HEK293T (cell line): Measurements from ENCODE around the gene RGP1.

Experiments used
- CTCF ChIA-PET: fragments of 350-600 bp; formaldehyde crosslinking; extraction: SDS; loops from one replicate; lab custom pipeline; 2021; ENCODE audit warnings: antibody characterized with exemption, inconsistent platforms; lab: Yijun Ruan, JAX
- POLR2A ChIA-PET: fragments of 350-600 bp; formaldehyde crosslinking; extraction: SDS; loops from one replicate; lab custom pipeline; 2020; ENCODE audit warnings: antibody characterized with exemption, inconsistent platforms; lab: Yijun Ruan, JAX
- DNase-seq: peaks from one replicate; pipeline ENCODE4 v3.0.0; 2012; ENCODE audit warnings: mixed read lengths; ENCODE audit errors: extremely low spot score
- ARNT ChIP-seq: fragments of 450-650 bp; IDR thresholded peaks from 2 replicates; pipeline ENCODE4 v1.6.1; 2017; ENCODE audit warnings: mild to moderate bottlenecking
- BHLHE40 ChIP-seq: fragments of 450-650 bp; IDR thresholded peaks from 2 replicates; pipeline ENCODE4 v1.6.1; 2016; ENCODE audit warnings: mild to moderate bottlenecking, moderate library complexity, borderline replicate concordance
- CTBP1 ChIP-seq: fragments of 450-650 bp; IDR thresholded peaks from 2 replicates; pipeline ENCODE4 v1.6.1; 2016; ENCODE audit warnings: borderline replicate concordance
- ELF4 ChIP-seq: fragments of 450-650 bp; IDR thresholded peaks from 2 replicates; pipeline ENCODE4 v1.6.1; 2017; ENCODE audit warnings: antibody characterized with exemption
- FOXA1 ChIP-seq: fragments of 450-650 bp; IDR thresholded peaks from 2 replicates; pipeline ENCODE4 v1.6.1; 2016; ENCODE audit warnings: mild to moderate bottlenecking
- FOXK2 ChIP-seq: fragments of 450-650 bp; IDR thresholded peaks from 2 replicates; pipeline ENCODE4 v1.6.1; 2016; ENCODE audit warnings: mild to moderate bottlenecking
- FOXM1 ChIP-seq: fragments of 450-650 bp; IDR thresholded peaks from 2 replicates; pipeline ENCODE4 v1.6.1; 2017; ENCODE audit warnings: mild to moderate bottlenecking, borderline replicate concordance
- HDGF ChIP-seq: fragments of 450-650 bp; IDR thresholded peaks from 2 replicates; pipeline ENCODE4 v1.6.1; 2017; ENCODE audit warnings: antibody characterized with exemption, borderline replicate concordance
- L3MBTL2 ChIP-seq: fragments of 450-650 bp; conservative IDR thresholded peaks from 2 replicates; pipeline ENCODE4 v1.6.1; 2016; ENCODE audit warnings: mild to moderate bottlenecking
- LEF1 ChIP-seq: fragments of 450-650 bp; IDR thresholded peaks from 2 replicates; pipeline ENCODE4 v1.6.1; 2017; ENCODE audit warnings: mild to moderate bottlenecking, borderline replicate concordance
- NFRKB ChIP-seq: fragments of 450-650 bp; IDR thresholded peaks from 2 replicates; pipeline ENCODE4 v1.6.1; 2016; ENCODE audit warnings: mild to moderate bottlenecking, moderate library complexity
- PKNOX1 ChIP-seq: fragments of 450-650 bp; IDR thresholded peaks from 2 replicates; pipeline ENCODE4 v1.6.1; 2016
- SP1 ChIP-seq: fragments of 450-650 bp; IDR thresholded peaks from 2 replicates; pipeline ENCODE4 v1.6.1; 2017
- SUZ12 ChIP-seq: fragments of 450-650 bp; IDR thresholded peaks from 2 replicates; pipeline ENCODE4 v1.6.1; 2016; ENCODE audit warnings: mild to moderate bottlenecking
- TARDBP ChIP-seq: fragments of 450-650 bp; IDR thresholded peaks from 2 replicates; pipeline ENCODE4 v1.6.1; 2016
- ZNF384 ChIP-seq: fragments of 450-650 bp; IDR thresholded peaks from 2 replicates; pipeline ENCODE4 v1.6.1; 2016

Gene RGP1

GRCh38 chr9:35716230-35716629 lies 32.9 kb upstream of the RGP1 start:
- no peak for DNase-seq

GRCh38 chr9:35717132-35717870 lies 31.8 kb upstream of the RGP1 start:
- TF ChIP-seq ZNF384, result no peak
- no peak for TF ChIP-seq LEF1
- no peak for TF ChIP-seq CTBP1
- TF ChIP-seq NFRKB, result no peak
- no peak for TF ChIP-seq SP1
- TF ChIP-seq HDGF, result no peak
- TF ChIP-seq BHLHE40, result no peak
- no peak for TF ChIP-seq SUZ12
- TF ChIP-seq ARNT, result no peak
- TF ChIP-seq FOXM1, result no peak
- no peak for TF ChIP-seq FOXK2
- no peak for TF ChIP-seq FOXA1
- TF ChIP-seq ELF4, result no peak
- no peak for TF ChIP-seq L3MBTL2
- no peak for TF ChIP-seq TARDBP
- no peak for TF ChIP-seq PKNOX1
- no peak for DNase-seq
- ChIA-PET CTCF (no interaction called here), POLR2A (no interaction called here)

More at GRCh38 chr9:35716230-35716629, 32.9 kb upstream of the RGP1 start:
- ChIA-PET POLR2A (no interaction called here), CTCF (no interaction called here)
- TF ChIP-seq FOXK2, result no peak
- TF ChIP-seq NFRKB, result no peak
- no peak for TF ChIP-seq ARNT
- no peak for TF ChIP-seq SP1
- no peak for TF ChIP-seq ZNF384
- TF ChIP-seq SUZ12, result no peak
- TF ChIP-seq ELF4, result no peak
- no peak for TF ChIP-seq BHLHE40
- TF ChIP-seq TARDBP, result no peak
- no peak for TF ChIP-seq L3MBTL2
- TF ChIP-seq FOXM1, result no peak
- TF ChIP-seq PKNOX1, result no peak
- TF ChIP-seq FOXA1, result no peak
- no peak for TF ChIP-seq CTBP1
- TF ChIP-seq HDGF, result no peak
- TF ChIP-seq LEF1, result no peak

GRCh38 chr9:35718721-35719511 lies 30.2 kb upstream of the RGP1 start:
- DNase-seq, result no peak
- CTCF ChIA-PET, result no interaction called here
- POLR2A ChIA-PET, result no interaction called here
- TF ChIP-seq SP1, result no peak
- no peak for TF ChIP-seq FOXM1
- no peak for TF ChIP-seq L3MBTL2
- no peak for TF ChIP-seq LEF1
- TF ChIP-seq ARNT, result no peak
- TF ChIP-seq CTBP1, result no peak
- TF ChIP-seq FOXA1, result no peak
- no peak for TF ChIP-seq PKNOX1
- no peak for TF ChIP-seq BHLHE40

- ChIA-PET CTCF (no interaction called here), POLR2A (no interaction called here)
- TF ChIP-seq SUZ12, result no peak
- no peak for TF ChIP-seq PKNOX1
- no peak for TF ChIP-seq SP1
- no peak for TF ChIP-seq L3MBTL2
- TF ChIP-seq FOXK2, result no peak
- no peak for TF ChIP-seq ELF4
- TF ChIP-seq TARDBP, result no peak
- TF ChIP-seq ARNT, result no peak
- TF ChIP-seq ZNF384, result no peak
- no peak for TF ChIP-seq HDGF
- TF ChIP-seq BHLHE40, result no peak
- TF ChIP-seq CTBP1, result no peak
- no peak for TF ChIP-seq LEF1
- DNase-seq, result no peak
These were observed 29.5 kb upstream of the RGP1 start for GRCh38 chr9:35719546-35719945.

- ChIA-PET POLR2A (no interaction called here), CTCF (no interaction called here)
- TF ChIP-seq L3MBTL2, result no peak
- no peak for TF ChIP-seq PKNOX1
- no peak for TF ChIP-seq FOXK2
- no peak for TF ChIP-seq BHLHE40
- TF ChIP-seq CTBP1, result no peak
- DNase-seq, result no peak
These were observed 25.7 kb upstream of the RGP1 start for GRCh38 chr9:35723426-35723825.
